CD4-positive, alpha-beta T cell treated with Interleukin-6 at 100 ng/mL for 8 hours (primary cell): ENCODE measurements around the gene CRIP1.

Experiments used
- DNase-seq: peaks from one replicate; pipeline ENCODE4 v3.0.0-alpha.2; 2020; ENCODE audit warnings: mixed read lengths, low spot score

CRIP1 gene

GRCh38 chr14:105533811-105534498 is 47.3 kb downstream of the CRIP1 start:
- no peak for DNase-seq

- DNase-seq, result no peak
Measured at GRCh38 chr14:105534586-105534985, 47.9 kb downstream of the CRIP1 start.

GRCh38 chr14:105536051-105536450 is 49.4 kb downstream of the CRIP1 start:
- no peak for DNase-seq

GRCh38 chr14:105536691-105537579 is 50.2 kb downstream of the CRIP1 start:
- DNase-seq, result no peak

GRCh38 chr14:105537580-105538474 is 51.1 kb downstream of the CRIP1 start:
- peak; percentile 63 for DNase-seq
